OCI-LY7 (cell line): Measurements from ENCODE around the gene CIAO3. TPM values are rescaled to one million over a fixed set of nuclear protein-coding genes. Genes with fewer than 3 reads are reported as not detected.
A peak's percentile ranks its signal among the peaks of the same experiment; 100 is the strongest.

Experiments used
- BruUV-seq: library from RNA; stranded (reverse); fragments of 400-500 nt; replicated peaks from 2 replicates; lab custom pipeline; 2021; lab: Mats Ljungman, UMichigan
- CTCF ChIA-PET: fragments of 300-600 bp; sonication (Branson Sonifier 250); formaldehyde crosslinking; loops from one replicate; lab custom pipeline; 2022; ENCODE audit warnings: antibody characterized with exemption; ENCODE audit not compliant: unreplicated experiment; lab: Charles Lee
- POLR2A ChIA-PET: fragments of 300-600 bp; sonication (Branson Sonifier 250); formaldehyde crosslinking; loops from one replicate; lab custom pipeline; 2022; ENCODE audit warnings: antibody characterized with exemption; lab: Charles Lee
- DNase-seq: peaks from one replicate; pipeline ENCODE4 v3.0.0-alpha.2; 2015; ENCODE audit warnings: low spot score
- H2AFZ ChIP-seq: fragments of 200-600 bp; sonication (generic), shearing (Covaris generic); 2 replicates; pipeline ENCODE4 v1.6.1; 2014; ENCODE audit warnings: mild to moderate bottlenecking, antibody characterized with exemption, low read length, moderate library complexity
- H3K27ac ChIP-seq: fragments of 200-600 bp; sonication (generic); 2 replicates; pipeline ENCODE4 v1.5.1; 2014; ENCODE audit warnings: mixed run types, low read depth, mild to moderate bottlenecking, moderate library complexity, low read length, inconsistent platforms; ENCODE audit not compliant: poor library complexity, severe bottlenecking
- H3K36me3 ChIP-seq: fragments of 200-600 bp; sonication (generic); 2 replicates; pipeline ENCODE4 v1.6.1; 2014; ENCODE audit warnings: mild to moderate bottlenecking, antibody characterized with exemption, low read length, moderate library complexity, mixed read lengths; ENCODE audit not compliant: insufficient read depth
- H3K4me1 ChIP-seq: fragments of 200-600 bp; sonication (generic); 2 replicates; pipeline ENCODE4 v1.5.1; 2014; ENCODE audit warnings: mild to moderate bottlenecking, low read length; ENCODE audit not compliant: insufficient read depth, poor library complexity, severe bottlenecking
- H3K4me2 ChIP-seq: fragments of 200-600 bp; sonication (generic); 2 replicates; pipeline ENCODE4 v1.6.1; 2014; ENCODE audit warnings: mild to moderate bottlenecking, low read length
- H3K4me3 ChIP-seq: fragments of 200-600 bp; sonication (generic); 2 replicates; pipeline ENCODE4 v1.5.1; 2014; ENCODE audit warnings: mild to moderate bottlenecking, low read depth, low read length; ENCODE audit not compliant: poor library complexity, severe bottlenecking
- H3K79me2 ChIP-seq: fragments of 200-600 bp; sonication (generic); 2 replicates; pipeline ENCODE4 v1.6.1; 2016; ENCODE audit warnings: low read depth, mild to moderate bottlenecking, low read length, moderate library complexity, mixed read lengths; ENCODE audit not compliant: insufficient read depth
- H3K9me2 ChIP-seq: fragments of 200-600 bp; sonication (generic); 2 replicates; pipeline ENCODE4 v1.6.1; 2016; ENCODE audit warnings: mild to moderate bottlenecking, low read length, mixed read lengths; ENCODE audit not compliant: insufficient read depth
- H3K9me3 ChIP-seq: fragments of 200-600 bp; sonication (generic); 2 replicates; pipeline ENCODE4 v1.6.1; 2014; ENCODE audit warnings: mild to moderate bottlenecking, mixed run types, low read length, mixed read lengths
- H4K20me1 ChIP-seq: fragments of 200-600 bp; sonication (generic); 2 replicates; pipeline ENCODE4 v1.6.1; 2014; ENCODE audit warnings: mild to moderate bottlenecking, antibody characterized with exemption, low read length, moderate library complexity, mixed read lengths; ENCODE audit not compliant: insufficient read depth
- EZH2phosphoT487 ChIP-seq: fragments of 200-600 bp; sonication (generic); IDR thresholded peaks from 2 replicates; pipeline ENCODE4 v1.6.1; 2018; ENCODE audit warnings: low read depth, borderline replicate concordance, mild to moderate bottlenecking, mixed run types, antibody characterized with exemption, low read length, moderate library complexity, mixed read lengths
- intact Hi-C: fragments of 100-400 bp; cut with micrococcal nuclease; formaldehyde crosslinking; loops from one replicate; pipeline ENCODE4 v1.10.0; 2022; ENCODE audit not compliant: unreplicated experiment
- total RNA-seq, 2 experiments: library from RNA; depleted of rRNA in 1 of 2; stranded (reverse); fragments of >200 nt in 1 of 2; shearing (Covaris generic) in 1 of 2; gene quantifications; 2 replicates each; pipeline ENCODE4 v1.2.3, GENCODE V29; 2014 to 2022
- TF ChIP-seq, protein P1 (sequence below): fragments of 200-600 bp; sonication (generic); conservative IDR thresholded peaks from 2 replicates; pipeline ENCODE4 v1.5.1; 2014; ENCODE audit warnings: mild to moderate bottlenecking, antibody characterized with exemption, low read length, moderate library complexity, mixed read lengths

The CIAO3 gene
- total RNA-seq, 2 experiments from 2014 or later, result 156 to 169 TPM

DNA sequence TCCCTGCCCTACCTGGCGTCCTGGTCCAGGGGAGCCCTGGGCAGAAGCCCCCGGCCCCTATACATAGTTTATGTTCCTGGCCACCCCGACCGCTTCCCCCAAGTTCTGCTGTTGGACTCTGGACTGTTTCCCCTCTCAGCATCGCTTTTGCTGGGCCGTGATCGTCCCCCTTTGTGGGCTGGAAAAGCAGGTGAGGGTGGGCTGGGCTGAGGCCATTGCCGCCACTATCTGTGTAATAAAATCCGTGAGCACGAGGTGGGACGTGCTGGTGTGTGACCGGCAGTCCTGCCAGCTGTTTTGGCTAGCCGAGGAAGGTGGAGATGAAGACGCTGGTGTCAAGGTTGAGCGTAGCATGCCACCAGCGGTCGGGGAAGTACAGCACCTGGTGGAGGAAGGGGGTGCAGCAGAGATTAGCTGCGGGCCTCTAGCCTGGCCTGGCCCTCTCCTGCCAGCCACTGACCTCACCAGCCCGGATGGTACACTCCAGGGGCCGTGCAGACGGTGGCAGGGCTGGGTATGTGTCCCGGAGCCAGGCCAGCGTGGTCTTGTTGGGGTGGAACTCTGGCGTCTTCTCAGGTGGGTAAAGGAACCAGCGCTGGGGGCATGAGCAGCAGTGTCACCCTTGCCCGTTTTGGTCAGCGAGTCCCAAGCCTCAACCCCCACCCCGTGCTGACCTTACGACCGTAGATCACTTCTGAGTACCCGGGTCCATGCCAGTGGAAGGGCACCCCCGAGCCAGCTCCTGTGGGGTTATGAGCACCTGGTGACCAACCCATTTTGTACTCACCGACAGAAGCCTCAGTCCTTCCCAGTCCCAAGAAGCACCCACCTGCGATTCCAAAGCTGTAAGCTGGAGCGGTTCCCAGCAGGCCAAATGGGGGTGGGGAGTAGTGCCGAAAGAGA lies 58.1 kb downstream of the CIAO3 start:
- DNase-seq, result no peak
- peak overlapping the region; percentile 96 for H3K4me2 ChIP-seq
- no TSS peak for BruUV-seq
- H3K4me1 ChIP-seq, result peaks cover 34% of the 10 kb centered on the region
- H2AFZ ChIP-seq, result no peak overlapping the region
- ChIA-PET POLR2A (no interaction called here), CTCF (no interaction called here)
- intact Hi-C loops, result loop anchor here (5.0 kb wide), 1 partner anchor 40 kb away; the partner anchor contains the start of gene ANTKMT
- no peaks in the 10 kb centered on the region for H3K9me3 ChIP-seq
- TF ChIP-seq, protein P1, sequence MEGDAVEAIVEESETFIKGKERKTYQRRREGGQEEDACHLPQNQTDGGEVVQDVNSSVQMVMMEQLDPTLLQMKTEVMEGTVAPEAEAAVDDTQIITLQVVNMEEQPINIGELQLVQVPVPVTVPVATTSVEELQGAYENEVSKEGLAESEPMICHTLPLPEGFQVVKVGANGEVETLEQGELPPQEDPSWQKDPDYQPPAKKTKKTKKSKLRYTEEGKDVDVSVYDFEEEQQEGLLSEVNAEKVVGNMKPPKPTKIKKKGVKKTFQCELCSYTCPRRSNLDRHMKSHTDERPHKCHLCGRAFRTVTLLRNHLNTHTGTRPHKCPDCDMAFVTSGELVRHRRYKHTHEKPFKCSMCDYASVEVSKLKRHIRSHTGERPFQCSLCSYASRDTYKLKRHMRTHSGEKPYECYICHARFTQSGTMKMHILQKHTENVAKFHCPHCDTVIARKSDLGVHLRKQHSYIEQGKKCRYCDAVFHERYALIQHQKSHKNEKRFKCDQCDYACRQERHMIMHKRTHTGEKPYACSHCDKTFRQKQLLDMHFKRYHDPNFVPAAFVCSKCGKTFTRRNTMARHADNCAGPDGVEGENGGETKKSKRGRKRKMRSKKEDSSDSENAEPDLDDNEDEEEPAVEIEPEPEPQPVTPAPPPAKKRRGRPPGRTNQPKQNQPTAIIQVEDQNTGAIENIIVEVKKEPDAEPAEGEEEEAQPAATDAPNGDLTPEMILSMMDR, result no peak
- TF ChIP-seq EZH2phosphoT487, result no peak
- peaks cover 25% of the 10 kb centered on the region; the same call in 1 of the 2 replicates for H3K79me2 ChIP-seq
- H3K9me2 ChIP-seq, result no peaks in the 10 kb centered on the region
- H3K36me3 ChIP-seq, result peaks cover 46% of the 10 kb centered on the region
- H3K27ac ChIP-seq, result no peak overlapping the region
- peaks cover 5% of the 10 kb centered on the region; the same call in 1 of the 2 replicates for H4K20me1 ChIP-seq
- peak overlapping the region; percentile 83 for H3K4me3 ChIP-seq

DNA sequence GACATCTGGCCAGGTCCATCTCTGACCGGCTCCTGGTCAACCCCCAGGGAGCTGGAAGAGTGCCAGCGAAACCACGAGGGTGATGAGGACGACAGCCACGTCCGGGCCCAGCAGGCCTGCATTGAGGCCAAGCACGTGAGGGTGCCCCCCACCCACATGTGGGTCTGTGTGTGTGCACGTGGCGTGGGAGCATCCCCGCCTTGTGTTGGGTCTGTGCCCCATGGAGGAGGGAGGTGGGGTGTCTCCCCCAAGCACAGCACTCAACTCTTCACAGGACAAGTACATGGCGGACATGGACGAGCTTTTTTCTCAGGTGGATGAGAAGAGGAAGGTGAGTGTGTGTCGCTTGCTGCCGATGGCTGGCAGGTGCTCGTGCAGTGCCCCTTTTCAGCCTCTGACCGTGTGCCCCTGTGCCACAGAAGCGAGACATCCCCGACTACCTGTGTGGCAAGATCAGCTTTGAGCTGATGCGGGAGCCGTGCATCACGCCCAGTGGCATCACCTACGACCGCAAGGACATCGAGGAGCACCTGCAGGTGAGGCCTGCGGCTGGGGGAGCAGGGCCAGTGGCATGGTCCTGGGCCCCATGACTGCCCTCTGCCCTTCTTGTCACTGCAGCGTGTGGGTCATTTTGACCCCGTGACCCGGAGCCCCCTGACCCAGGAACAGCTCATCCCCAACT lies 58.9 kb downstream of the CIAO3 start:
- TF ChIP-seq, protein P1, result no peak
- TF ChIP-seq EZH2phosphoT487, result no peak
- Histone ChIP-seq H3K79me2 (peaks cover 25% of the 10 kb centered on the region; the same call in 1 of the 2 replicates), H3K9me2 (no peaks in the 10 kb centered on the region), H3K36me3 (peaks cover 42% of the 10 kb centered on the region), H4K20me1 (peaks cover 5% of the 10 kb centered on the region; the same call in 1 of the 2 replicates), H2AFZ (no peak overlapping the region), H3K4me1 (peaks cover 40% of the 10 kb centered on the region), H3K4me3 (peak overlapping the region; percentile 82), H3K9me3 (no peaks in the 10 kb centered on the region), H3K27ac (no peak overlapping the region), H3K4me2 (peak overlapping the region; percentile 88)
- DNase-seq, result no peak
- ChIA-PET CTCF (interaction anchor here (0.6 kb wide), 1 partner anchor 93 kb away, joined by 3 read pairs; no protein-coding TSS in a partner anchor), POLR2A (no interaction called here)
- intact Hi-C loops, result loop anchor here (5.0 kb wide), 1 partner anchor 40 kb away; the partner anchor contains the start of gene ANTKMT
- TSS peak; percentile 95 for BruUV-seq
